HepG2 (cell line): ENCODE data around the gene MAGIX. TPM values are rescaled to one million over a fixed set of nuclear protein-coding genes. Genes with fewer than 3 reads are reported as not detected.

Source experiments
- FIP1L1 ChIP-seq: fragments of 200-400 bp; formaldehyde crosslinking; IDR thresholded peaks from 2 replicates; pipeline ENCODE4 v1.6.1; 2018; ENCODE audit warnings: low read depth, mild to moderate bottlenecking, low read length, moderate library complexity, borderline replicate concordance; ENCODE audit not compliant: insufficient read depth
- GLMP ChIP-seq: sonication (generic); formaldehyde crosslinking; IDR thresholded peaks from 2 replicates; pipeline ENCODE4 v1.9.0; 2021; ENCODE audit warnings: missing genetic modification reagents, mild to moderate bottlenecking, borderline replicate concordance
- SCMH1 ChIP-seq: sonication (generic); formaldehyde crosslinking; IDR thresholded peaks from 2 replicates; pipeline ENCODE4 v1.9.0; 2021; ENCODE audit warnings: missing genetic modification reagents, mild to moderate bottlenecking, borderline replicate concordance
- SPEN ChIP-seq: sonication (generic); formaldehyde crosslinking; IDR thresholded peaks from 2 replicates; pipeline ENCODE4 v1.5.1; 2020; ENCODE audit warnings: low read depth, mild to moderate bottlenecking, missing genetic modification reagents
- ZBTB40 ChIP-seq, 2 experiments: fragments of 450-650 bp in 1 of 2; sonication (generic) in 1 of 2; formaldehyde crosslinking in 1 of 2; IDR thresholded peaks; 2 replicates each; pipeline versions ENCODE4 v1.6.1 to v1.8.0; 2016 to 2022; ENCODE audit warnings: antibody characterized with exemption in 1 of 2, mild to moderate bottlenecking in 1 of 2, missing genetic modification reagents in 1 of 2
- ZNF12 ChIP-seq: sonication (generic); formaldehyde crosslinking; IDR thresholded peaks from 2 replicates; pipeline ENCODE4 v1.5.0; 2020; ENCODE audit warnings: missing genetic modification reagents
- ZNF501 ChIP-seq: sonication (generic); formaldehyde crosslinking; IDR thresholded peaks from 2 replicates; pipeline ENCODE4 v1.5.1; 2020; ENCODE audit warnings: mild to moderate bottlenecking, moderate library complexity, missing genetic modification reagents
- ZNF777 ChIP-seq: sonication (generic); formaldehyde crosslinking; IDR thresholded peaks from 2 replicates; pipeline ENCODE4 v1.4.0; 2020; ENCODE audit warnings: missing genetic modification reagents
- ZZZ3 ChIP-seq: sonication (generic); formaldehyde crosslinking; IDR thresholded peaks from 2 replicates; pipeline ENCODE4 v1.4.0; 2020; ENCODE audit warnings: missing genetic modification reagents, mild to moderate bottlenecking, borderline replicate concordance
- polyA plus RNA-seq, 8 experiments: library from polyadenylated mRNA; depleted of rRNA in 3 of 8; stranded (reverse) in 7 of 8; unstranded in 1 of 8; fragments of >200 nt; fragmentation: Illumina TruSeq in 4 of 8; extraction: Trizol in 4 of 8; gene quantifications; 2 replicates each; pipeline versions ENCODE4 v1.2.1 to v1.2.3, GENCODE V29; 2011 to 2016; ENCODE audit warnings: low read depth in 4 of 8, missing spikeins in 1 of 8, mixed read lengths in 1 of 8; ENCODE audit not compliant: insufficient read depth in 1 of 8
- total RNA-seq, 5 experiments: library from RNA; depleted of rRNA; stranded (reverse); fragments of >200 nt; fragmentation: Illumina TruSeq; extraction: Trizol; gene quantifications; 2 replicates each; pipeline ENCODE4 v1.2.3, GENCODE V29; 2016; ENCODE audit warnings: low read depth in 1 of 5
- TF ChIP-seq, protein P1 (sequence below): sonication (generic); formaldehyde crosslinking; IDR thresholded peaks from 2 replicates; pipeline ENCODE4 v1.8.0; 2023; ENCODE audit warnings: mild to moderate bottlenecking, missing genetic modification reagents
- TF ChIP-seq, protein P2 (sequence below): sonication (generic); formaldehyde crosslinking; IDR thresholded peaks from 2 replicates; pipeline ENCODE4 v1.8.0; 2022; ENCODE audit warnings: missing genetic modification reagents, mild to moderate bottlenecking, borderline replicate concordance

The MAGIX gene
- total and polyA plus RNA-seq, 2 of the 13 experiments (the other 11 are each of a cell fraction or from before 2014, with no cell fraction given): 0.63 to 1.2 TPM

GRCh38 chrX:49199906-49200771, 37.6 kb downstream of the MAGIX start, which contains the start of gene SYP (continued):
- no peak for TF ChIP-seq ZBTB40 (IDR thresholded peaks at IDR 0.05)
- TF ChIP-seq ZBTB40 (CRISPR knock-in tag; IDR thresholded peaks at IDR 0.05): no peak
- TF ChIP-seq SPEN (CRISPR knock-in tag): peak; percentile 80
- TF ChIP-seq SCMH1 (CRISPR knock-in tag): no peak
- TF ChIP-seq GLMP (CRISPR knock-in tag): no peak
- TF ChIP-seq ZNF777 (CRISPR knock-in tag): peak; percentile 74; the same call in 1 of the 2 replicates
- no peak for TF ChIP-seq FIP1L1
- peak; percentile 40; the same call in 1 of the 2 replicates for TF ChIP-seq ZNF501
- TF ChIP-seq, protein P1, sequence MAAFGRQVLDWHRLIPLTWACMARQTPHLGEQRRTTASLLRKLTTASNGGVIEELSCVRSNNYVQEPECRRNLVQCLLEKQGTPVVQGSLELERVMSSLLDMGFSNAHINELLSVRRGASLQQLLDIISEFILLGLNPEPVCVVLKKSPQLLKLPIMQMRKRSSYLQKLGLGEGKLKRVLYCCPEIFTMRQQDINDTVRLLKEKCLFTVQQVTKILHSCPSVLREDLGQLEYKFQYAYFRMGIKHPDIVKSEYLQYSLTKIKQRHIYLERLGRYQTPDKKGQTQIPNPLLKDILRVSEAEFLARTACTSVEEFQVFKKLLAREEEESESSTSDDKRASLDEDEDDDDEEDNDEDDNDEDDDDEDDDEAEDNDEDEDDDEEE: peak; percentile 92
- TF ChIP-seq, protein P2, sequence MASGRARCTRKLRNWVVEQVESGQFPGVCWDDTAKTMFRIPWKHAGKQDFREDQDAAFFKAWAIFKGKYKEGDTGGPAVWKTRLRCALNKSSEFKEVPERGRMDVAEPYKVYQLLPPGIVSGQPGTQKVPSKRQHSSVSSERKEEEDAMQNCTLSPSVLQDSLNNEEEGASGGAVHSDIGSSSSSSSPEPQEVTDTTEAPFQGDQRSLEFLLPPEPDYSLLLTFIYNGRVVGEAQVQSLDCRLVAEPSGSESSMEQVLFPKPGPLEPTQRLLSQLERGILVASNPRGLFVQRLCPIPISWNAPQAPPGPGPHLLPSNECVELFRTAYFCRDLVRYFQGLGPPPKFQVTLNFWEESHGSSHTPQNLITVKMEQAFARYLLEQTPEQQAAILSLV (CRISPR knock-in tag): peak; percentile 53; the same call in 1 of the 2 replicates
- peak; percentile 34; the same call in 1 of the 2 replicates for TF ChIP-seq ZZZ3 (CRISPR knock-in tag)
- peak; percentile 53; the same call in 1 of the 2 replicates for TF ChIP-seq ZNF12 (CRISPR knock-in tag)
